Ovary (tissue), 3 donors: ENCODE results near the gene AGMO.

Experiments used
- EP300 ChIP-seq: sonication (generic); formaldehyde crosslinking; IDR thresholded peaks from one replicate; pipeline ENCODE4 v1.6.1; 2017; ENCODE audit warnings: antibody characterized with exemption
- POLR2A ChIP-seq: fragments of 450-650 bp; IDR thresholded peaks from one replicate; pipeline ENCODE4 v1.6.1; 2017; ENCODE audit warnings: antibody characterized with exemption, mild to moderate bottlenecking, moderate library complexity
- TF ChIP-seq, protein P1 (sequence below), 3 donors: fragments of 450-650 bp in 2 of 3; fragments of 200-600 bp in 1 of 3; IDR thresholded peaks; one replicate each; pipeline versions ENCODE4 v1.5.1 to v1.8.0; 2016 to 2022; ENCODE audit warnings: antibody characterized with exemption in 3 of 3, mild to moderate bottlenecking in 1 of 3
- donor health status: DM: no; HTN: no; CAD: no.

DNA sequence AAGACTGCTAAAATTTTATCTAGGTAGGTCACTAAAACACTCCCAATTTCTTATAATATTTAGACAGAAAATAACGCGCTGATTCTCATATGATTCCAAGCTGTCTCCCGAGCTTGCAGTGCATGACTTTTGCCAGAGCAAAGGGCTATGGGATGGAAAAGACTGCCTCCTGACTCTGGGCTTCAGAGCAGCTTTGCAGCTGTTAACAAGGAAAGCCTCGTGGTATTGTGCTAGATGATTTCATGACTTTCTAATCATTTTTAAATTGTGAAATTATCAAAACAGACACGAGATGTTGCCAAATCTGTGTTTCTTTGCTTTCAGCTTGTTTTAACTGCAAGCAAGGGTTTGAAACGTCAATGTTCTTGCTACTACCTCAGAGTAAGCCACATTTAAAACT, 238.3 kb downstream of the AGMO start:
- TF ChIP-seq, protein P1, sequence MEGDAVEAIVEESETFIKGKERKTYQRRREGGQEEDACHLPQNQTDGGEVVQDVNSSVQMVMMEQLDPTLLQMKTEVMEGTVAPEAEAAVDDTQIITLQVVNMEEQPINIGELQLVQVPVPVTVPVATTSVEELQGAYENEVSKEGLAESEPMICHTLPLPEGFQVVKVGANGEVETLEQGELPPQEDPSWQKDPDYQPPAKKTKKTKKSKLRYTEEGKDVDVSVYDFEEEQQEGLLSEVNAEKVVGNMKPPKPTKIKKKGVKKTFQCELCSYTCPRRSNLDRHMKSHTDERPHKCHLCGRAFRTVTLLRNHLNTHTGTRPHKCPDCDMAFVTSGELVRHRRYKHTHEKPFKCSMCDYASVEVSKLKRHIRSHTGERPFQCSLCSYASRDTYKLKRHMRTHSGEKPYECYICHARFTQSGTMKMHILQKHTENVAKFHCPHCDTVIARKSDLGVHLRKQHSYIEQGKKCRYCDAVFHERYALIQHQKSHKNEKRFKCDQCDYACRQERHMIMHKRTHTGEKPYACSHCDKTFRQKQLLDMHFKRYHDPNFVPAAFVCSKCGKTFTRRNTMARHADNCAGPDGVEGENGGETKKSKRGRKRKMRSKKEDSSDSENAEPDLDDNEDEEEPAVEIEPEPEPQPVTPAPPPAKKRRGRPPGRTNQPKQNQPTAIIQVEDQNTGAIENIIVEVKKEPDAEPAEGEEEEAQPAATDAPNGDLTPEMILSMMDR (IDR thresholded peaks at IDR 0.05) = no peak
- no peak for TF ChIP-seq POLR2A
- TF ChIP-seq EP300 = no peak
